Peyer's patch (tissue), 4 donors: ENCODE results near the gene TXNRD2. TPM values are rescaled to one million over a fixed set of nuclear protein-coding genes. Genes with fewer than 3 reads are reported as not detected.

ENCODE experiments used
- DNase-seq, 3 donors: peaks; one replicate each; pipeline ENCODE4 v3.0.0-alpha.2; 2017 to 2019
- H3K27ac ChIP-seq, 4 donors: fragments of 200-600 bp; sonication (generic); one replicate each; pipeline ENCODE4 v1.5.1; 2016 to 2019
- H3K27me3 ChIP-seq, 2 donors: fragments of 200-600 bp; sonication (generic); one replicate each; pipeline ENCODE4 v1.5.1; 2019
- H3K36me3 ChIP-seq, 3 donors: fragments of 200-600 bp; sonication (generic); one replicate each; pipeline ENCODE4 v1.5.1; 2016 to 2019
- H3K4me1 ChIP-seq, 4 donors: fragments of 200-600 bp; sonication (generic); one replicate each; pipeline ENCODE4 v1.5.1; 2016 to 2019
- H3K4me3 ChIP-seq, 4 donors: fragments of 200-600 bp; sonication (generic); 1 replicate in 3 of 4; 2 replicates in 1 of 4; pipeline ENCODE4 v1.5.1; 2016 to 2019; ENCODE audit warnings: mild to moderate bottlenecking in 1 of 4
- H3K9me3 ChIP-seq, 4 donors: fragments of 200-600 bp; sonication (generic); one replicate each; pipeline ENCODE4 v1.5.1; 2016 to 2019; ENCODE audit warnings: mild to moderate bottlenecking in 1 of 4
- CTCF ChIP-seq, 6 experiments: fragments of 450-650 bp in 4 of 6; fragments of 200-600 bp in 2 of 6; sonication (generic) in 1 of 6; IDR thresholded peaks; one replicate each; pipeline ENCODE4 v1.5.1; 2017 to 2019; ENCODE audit warnings: antibody characterized with exemption in 6 of 6, mild to moderate bottlenecking in 3 of 6, moderate library complexity in 1 of 6
- POLR2A ChIP-seq, 2 donors: fragments of 450-650 bp; IDR thresholded peaks; one replicate each; pipeline ENCODE4 v1.5.1; 2017; ENCODE audit warnings: antibody characterized with exemption in 2 of 2, mild to moderate bottlenecking in 2 of 2, moderate library complexity in 2 of 2
- total RNA-seq, 4 donors: library from RNA; depleted of rRNA; stranded (reverse); fragments of >200 nt; gene quantifications; one replicate each; pipeline ENCODE4 v1.1.0, GENCODE V29; 2016

The TXNRD2 gene
- total RNA-seq, 4 donors from 2014 or later, result 24.7 to 29.8 (median 27.2) TPM

GRCh38 chr22:19887256-19887985 lies 54.2 kb downstream of the TXNRD2 start:
- no peak for DNase-seq
- H3K27me3 ChIP-seq, result no peaks in the 10 kb centered on the region
- no peak for TF ChIP-seq CTCF (IDR thresholded peaks at IDR 0.05)
- TF ChIP-seq POLR2A (IDR thresholded peaks at IDR 0.05), result no peak
- no peaks in the 10 kb centered on the region for H3K9me3 ChIP-seq
- H3K4me3 ChIP-seq, result no peak overlapping the region
- H3K4me1 ChIP-seq, result peaks cover 0 to 35% (median 21%) of the 10 kb centered on the region in 4 donors
- no peaks in the 10 kb centered on the region for H3K36me3 ChIP-seq
- H3K27ac ChIP-seq, result peak overlapping the region in 1 of 4 donors; percentile 62

- no peak overlapping the region for H3K4me3 ChIP-seq
- no peaks in the 10 kb centered on the region for H3K36me3 ChIP-seq
- H3K4me1 ChIP-seq, result peaks cover 0 to 28% (median 18%) of the 10 kb centered on the region in 4 donors
- H3K27ac ChIP-seq, result peak overlapping the region in 1 of 4 donors; percentile 62
- H3K27me3 ChIP-seq, result no peaks in the 10 kb centered on the region
- TF ChIP-seq POLR2A (IDR thresholded peaks at IDR 0.05) (no peak), CTCF (IDR thresholded peaks at IDR 0.05) (no peak)
- DNase-seq, result peak in 2 of 3 donors; percentile 51 to 69
- no peaks in the 10 kb centered on the region for H3K9me3 ChIP-seq
Observed at GRCh38 chr22:19886605-19887255, 54.9 kb downstream of the TXNRD2 start.

GRCh38 chr22:19885841-19886592 lies 55.6 kb downstream of the TXNRD2 start:
- no peaks in the 10 kb centered on the region for H3K27me3 ChIP-seq
- peak overlapping the region in 1 of 4 donors; percentile 62 for H3K27ac ChIP-seq
- H3K4me3 ChIP-seq, result no peak overlapping the region
- H3K9me3 ChIP-seq, result no peaks in the 10 kb centered on the region
- peak in 1 of 3 donors; percentile 25 for DNase-seq
- H3K4me1 ChIP-seq, result peaks cover 0 to 21% (median 13%) of the 10 kb centered on the region in 4 donors
- TF ChIP-seq CTCF (IDR thresholded peaks at IDR 0.05), result no peak
- no peak for TF ChIP-seq POLR2A (IDR thresholded peaks at IDR 0.05)
- H3K36me3 ChIP-seq, result no peaks in the 10 kb centered on the region

- TF ChIP-seq POLR2A (IDR thresholded peaks at IDR 0.05) (no peak), CTCF (IDR thresholded peaks at IDR 0.05) (no peak)
- Histone ChIP-seq H3K27me3 (no peaks in the 10 kb centered on the region), H3K36me3 (no peaks in the 10 kb centered on the region), H3K4me1 (peaks cover 0 to 15% (median 10%) of the 10 kb centered on the region in 4 donors), H3K27ac (peak overlapping the region in 1 of 4 donors; percentile 38), H3K4me3 (no peak overlapping the region), H3K9me3 (no peaks in the 10 kb centered on the region)
- DNase-seq, result peak in 1 of 3 donors; percentile 36
Observed at GRCh38 chr22:19884954-19885751, 56.5 kb downstream of the TXNRD2 start.
